Measurements from ENCODE around the gene NARF.

NARF gene

GRCh38 chr17:82461827-82462524 lies 3.4 kb downstream of the NARF start:
- Histone ChIP-seq H2AK5ac (ENCODE audit: low read length) (no peak overlapping the region), H3K14ac (ENCODE audit: low read length) (no peak overlapping the region), H3K4me3 (ENCODE audit: low read depth, low read length) (no peak overlapping the region), H3K18ac (ENCODE audit: low read length) (no peak overlapping the region), H2BK120ac (ENCODE audit: insufficient read depth, low read length, poor library complexity) (no peak overlapping the region), H4K8ac (ENCODE audit: low read depth, low read length) (no peak overlapping the region), H3K79me1 (ENCODE audit: low read length) (peaks cover 6% of the 10 kb centered on the region), H3K4me1 (ENCODE audit: control insufficient read depth in 1 of 2, insufficient read depth in 2 of 2, low read length in 2 of 2) (peaks cover 5 to 6% of the 10 kb centered on the region in 2 experiments), H2BK12ac (ENCODE audit: low read length) (no peak overlapping the region), H3K23ac (ENCODE audit: low read length) (no peak overlapping the region), H3K27ac (ENCODE audit: low read depth, low read length) (no peak overlapping the region), H3K4me2 (ENCODE audit: low read length) (no peak overlapping the region), H3K79me2 (ENCODE audit: control insufficient read depth, insufficient read depth, low read length, poor library complexity) (peaks cover 5% of the 10 kb centered on the region), H2BK5ac (ENCODE audit: low read depth, low read length, poor library complexity) (no peak overlapping the region), H3K27me3 (ENCODE audit: insufficient read depth, low read length) (no peaks in the 10 kb centered on the region), H3K9me3 (ENCODE audit: insufficient read depth, low read depth, low read length) (no peaks in the 10 kb centered on the region), H3K36me3 (ENCODE audit: control insufficient read depth in 1 of 2, insufficient read depth in 2 of 2, low read length in 2 of 2) (peaks cover 41 to 46% of the 10 kb centered on the region in 2 experiments), H2AFZ (ENCODE audit: insufficient read depth, low read length, poor library complexity) (no peak overlapping the region), H4K91ac (ENCODE audit: low read depth, low read length) (no peak overlapping the region), H4K12ac (ENCODE audit: low read depth, low read length) (no peak overlapping the region), H3K9ac (ENCODE audit: low read length) (no peak overlapping the region), H3K4ac (ENCODE audit: low read depth, low read length) (no peak overlapping the region)
- WGBS (ENCODE audit: extremely low coverage, insufficient coverage, insufficient read length) = no CpG with 5 or more reads among the region's 10 CpGs
- DNase-seq = no peak

DNA sequence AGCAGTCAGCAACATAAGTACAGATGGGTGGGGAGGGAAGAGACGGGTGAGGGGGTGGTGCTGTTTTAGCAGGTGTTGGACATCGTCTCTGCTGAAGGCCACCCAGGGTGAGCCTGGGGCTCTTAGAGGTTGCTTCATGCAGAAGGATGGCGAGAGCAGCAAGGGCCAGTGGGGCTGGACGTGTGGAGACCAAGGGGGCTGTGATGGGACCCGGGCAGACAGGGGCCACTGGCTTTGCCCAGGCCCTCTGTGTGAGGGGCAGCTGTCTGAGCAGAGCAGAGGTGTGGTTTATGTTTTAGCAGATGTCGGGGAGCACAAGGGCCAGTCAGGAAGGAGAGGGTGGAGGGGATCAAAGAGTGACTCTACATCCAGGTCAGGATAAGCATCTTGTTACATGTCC lies 4.8 kb downstream of the NARF start:
- no peak for DNase-seq
- no peak overlapping the region for H2BK12ac ChIP-seq (ENCODE audit: low read length)
- H3K14ac ChIP-seq (ENCODE audit: low read length) = no peak overlapping the region
- H3K4me1 ChIP-seq (ENCODE audit: control insufficient read depth in 1 of 2, insufficient read depth in 2 of 2, low read length in 2 of 2) = peaks cover 2 to 4% of the 10 kb centered on the region in 2 experiments
- H2AK5ac ChIP-seq (ENCODE audit: low read length) = no peak overlapping the region
- no peak overlapping the region for H3K9ac ChIP-seq (ENCODE audit: low read length)
- peaks cover 2% of the 10 kb centered on the region for H3K79me1 ChIP-seq (ENCODE audit: low read length)
- no peak overlapping the region for H4K91ac ChIP-seq (ENCODE audit: low read depth, low read length)
- no peak overlapping the region for H2BK5ac ChIP-seq (ENCODE audit: low read depth, low read length, poor library complexity)
- no peaks in the 10 kb centered on the region for H3K27me3 ChIP-seq (ENCODE audit: insufficient read depth, low read length)
- H3K4ac ChIP-seq (ENCODE audit: low read depth, low read length) = no peak overlapping the region
- H3K4me2 ChIP-seq (ENCODE audit: low read length) = no peak overlapping the region
- no CpG with 5 or more reads among the region's 6 CpGs for WGBS (ENCODE audit: extremely low coverage, insufficient coverage, insufficient read length)
- H3K79me2 ChIP-seq (ENCODE audit: control insufficient read depth, insufficient read depth, low read length, poor library complexity) = peaks cover 3% of the 10 kb centered on the region
- H3K27ac ChIP-seq (ENCODE audit: low read depth, low read length) = no peak overlapping the region
- no peak overlapping the region for H2AFZ ChIP-seq (ENCODE audit: insufficient read depth, low read length, poor library complexity)
- no peak overlapping the region for H4K8ac ChIP-seq (ENCODE audit: low read depth, low read length)
- H4K12ac ChIP-seq (ENCODE audit: low read depth, low read length) = no peak overlapping the region
- H3K36me3 ChIP-seq (ENCODE audit: control insufficient read depth in 1 of 2, insufficient read depth in 2 of 2, low read length in 2 of 2) = peaks cover 43 to 48% of the 10 kb centered on the region in 2 experiments
- H3K23ac ChIP-seq (ENCODE audit: low read length) = no peak overlapping the region
- H3K18ac ChIP-seq (ENCODE audit: low read length) = no peak overlapping the region
- H2BK120ac ChIP-seq (ENCODE audit: insufficient read depth, low read length, poor library complexity) = no peak overlapping the region
- no peak overlapping the region for H3K4me3 ChIP-seq (ENCODE audit: low read depth, low read length)
- H3K9me3 ChIP-seq (ENCODE audit: insufficient read depth, low read depth, low read length) = no peaks in the 10 kb centered on the region

GRCh38 chr17:82463925-82464566 lies 5.5 kb downstream of the NARF start:
- Histone ChIP-seq H2BK12ac (ENCODE audit: low read length) (no peak overlapping the region), H4K12ac (ENCODE audit: low read depth, low read length) (no peak overlapping the region), H3K4me3 (ENCODE audit: low read depth, low read length) (no peak overlapping the region), H2BK120ac (ENCODE audit: insufficient read depth, low read length, poor library complexity) (no peak overlapping the region), H3K9me3 (ENCODE audit: insufficient read depth, low read depth, low read length) (no peaks in the 10 kb centered on the region), H3K36me3 (ENCODE audit: control insufficient read depth in 1 of 2, insufficient read depth in 2 of 2, low read length in 2 of 2) (peaks cover 43 to 51% of the 10 kb centered on the region in 2 experiments), H3K14ac (ENCODE audit: low read length) (no peak overlapping the region), H4K91ac (ENCODE audit: low read depth, low read length) (no peak overlapping the region), H3K23ac (ENCODE audit: low read length) (no peak overlapping the region), H3K79me2 (ENCODE audit: control insufficient read depth, insufficient read depth, low read length, poor library complexity) (peaks cover 2% of the 10 kb centered on the region), H3K79me1 (ENCODE audit: low read length) (no peaks in the 10 kb centered on the region), H3K27me3 (ENCODE audit: insufficient read depth, low read length) (no peaks in the 10 kb centered on the region), H2AK5ac (ENCODE audit: low read length) (no peak overlapping the region), H3K9ac (ENCODE audit: low read length) (no peak overlapping the region), H3K4me1 (ENCODE audit: control insufficient read depth in 1 of 2, insufficient read depth in 2 of 2, low read length in 2 of 2) (peaks cover 2 to 4% of the 10 kb centered on the region in 2 experiments), H2BK5ac (ENCODE audit: low read depth, low read length, poor library complexity) (no peak overlapping the region), H3K4ac (ENCODE audit: low read depth, low read length) (no peak overlapping the region), H4K8ac (ENCODE audit: low read depth, low read length) (no peak overlapping the region), H2AFZ (ENCODE audit: insufficient read depth, low read length, poor library complexity) (no peak overlapping the region), H3K4me2 (ENCODE audit: low read length) (no peak overlapping the region), H3K27ac (ENCODE audit: low read depth, low read length) (no peak overlapping the region), H3K18ac (ENCODE audit: low read length) (no peak overlapping the region)
- no peak for DNase-seq
- WGBS (ENCODE audit: extremely low coverage, insufficient coverage, insufficient read length) = no CpG with 5 or more reads among the region's 7 CpGs

- no peak overlapping the region for H3K23ac ChIP-seq (ENCODE audit: low read length)
- H3K27ac ChIP-seq (ENCODE audit: low read depth, low read length) = no peak overlapping the region
- H3K9ac ChIP-seq (ENCODE audit: low read length) = no peak overlapping the region
- no peaks in the 10 kb centered on the region for H3K9me3 ChIP-seq (ENCODE audit: insufficient read depth, low read depth, low read length)
- H4K8ac ChIP-seq (ENCODE audit: low read depth, low read length) = no peak overlapping the region
- peaks cover 43 to 54% of the 10 kb centered on the region in 2 experiments for H3K36me3 ChIP-seq (ENCODE audit: control insufficient read depth in 1 of 2, insufficient read depth in 2 of 2, low read length in 2 of 2)
- H3K79me2 ChIP-seq (ENCODE audit: control insufficient read depth, insufficient read depth, low read length, poor library complexity) = no peaks in the 10 kb centered on the region
- H3K4ac ChIP-seq (ENCODE audit: low read depth, low read length) = no peak overlapping the region
- no peak overlapping the region for H4K12ac ChIP-seq (ENCODE audit: low read depth, low read length)
- H3K14ac ChIP-seq (ENCODE audit: low read length) = no peak overlapping the region
- no CpG with 5 or more reads among the region's 11 CpGs for WGBS (ENCODE audit: extremely low coverage, insufficient coverage, insufficient read length)
- H2AFZ ChIP-seq (ENCODE audit: insufficient read depth, low read length, poor library complexity) = no peak overlapping the region
- H3K4me1 ChIP-seq (ENCODE audit: control insufficient read depth in 1 of 2, insufficient read depth in 2 of 2, low read length in 2 of 2) = no peaks in the 10 kb centered on the region
- H2AK5ac ChIP-seq (ENCODE audit: low read length) = no peak overlapping the region
- H3K27me3 ChIP-seq (ENCODE audit: insufficient read depth, low read length) = no peaks in the 10 kb centered on the region
- no peak overlapping the region for H3K4me3 ChIP-seq (ENCODE audit: low read depth, low read length)
- H2BK12ac ChIP-seq (ENCODE audit: low read length) = no peak overlapping the region
- DNase-seq = no peak
- no peaks in the 10 kb centered on the region for H3K79me1 ChIP-seq (ENCODE audit: low read length)
- H4K91ac ChIP-seq (ENCODE audit: low read depth, low read length) = no peak overlapping the region
- no peak overlapping the region for H2BK5ac ChIP-seq (ENCODE audit: low read depth, low read length, poor library complexity)
- H3K18ac ChIP-seq (ENCODE audit: low read length) = no peak overlapping the region
- no peak overlapping the region for H3K4me2 ChIP-seq (ENCODE audit: low read length)
- no peak overlapping the region for H2BK120ac ChIP-seq (ENCODE audit: insufficient read depth, low read length, poor library complexity)
These were observed 6.0 kb downstream of the NARF start for GRCh38 chr17:82464567-82464929.

All from trophoblast cell (in vitro differentiated cells and primary cell).